ENCODE results near the gene RDH12.
A peak's percentile ranks its signal among the peaks of the same experiment; 100 is the strongest.

Gene RDH12

GRCh38 chr14:67721875-67722274 lies 20.2 kb downstream of the RDH12 start:
- no peak for TF ChIP-seq CTCF (conservative IDR thresholded peaks at IDR 0.05; ENCODE audit: low read depth, low read length)
- H3K4me3 ChIP-seq (ENCODE audit: low read length): no peak overlapping the region
- DNase-seq (ENCODE audit: low read depth): no peak

DNA sequence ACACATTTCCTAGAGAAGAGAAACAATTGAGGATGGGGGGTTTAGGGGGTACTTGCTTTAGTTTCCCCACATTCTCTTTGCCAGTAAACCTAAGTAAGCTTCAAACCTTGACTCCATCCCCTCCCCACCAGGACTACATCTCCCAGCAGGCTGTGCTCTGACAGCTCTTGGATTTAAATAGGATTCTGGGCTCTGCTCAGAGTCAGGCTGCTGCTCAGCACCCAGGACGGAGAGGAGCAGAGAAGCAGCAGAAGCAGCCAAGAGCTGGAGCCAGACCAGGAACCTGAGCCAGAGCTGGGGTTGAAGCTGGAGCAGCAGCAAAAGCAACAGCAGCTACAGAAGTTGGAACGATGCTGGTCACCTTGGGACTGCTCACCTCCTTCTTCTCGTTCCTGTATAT lies 20.6 kb downstream of the RDH12 start:
- no peak for TF ChIP-seq CTCF (conservative IDR thresholded peaks at IDR 0.05; ENCODE audit: low read depth, low read length)
- DNase-seq (ENCODE audit: low read depth): peak; percentile 7
- no peak overlapping the region for H3K4me3 ChIP-seq (ENCODE audit: low read length)

- TF ChIP-seq CTCF (conservative IDR thresholded peaks at IDR 0.05; ENCODE audit: low read depth, low read length): no peak
Measured at GRCh38 chr14:67725171-67725570, 23.5 kb downstream of the RDH12 start.

DNA sequence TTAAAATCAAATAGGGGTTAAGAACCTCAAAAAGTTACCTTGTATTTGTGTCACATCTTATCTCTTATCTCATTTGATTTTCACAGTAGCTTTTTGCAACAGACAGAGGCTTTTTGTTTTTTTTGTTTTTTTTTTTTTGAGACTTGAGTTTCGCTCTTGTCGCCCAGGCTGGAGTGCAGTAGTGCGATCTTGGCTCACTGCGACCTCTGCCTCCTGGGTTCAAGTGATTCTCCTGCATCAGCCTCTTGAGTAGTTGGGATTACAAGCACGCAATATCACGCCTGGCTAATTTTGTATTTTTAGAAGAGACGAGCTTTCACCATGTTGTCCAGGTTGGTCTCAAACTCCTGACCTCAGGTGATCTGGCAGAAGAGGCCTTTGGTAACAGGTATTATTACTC lies 25.7 kb downstream of the RDH12 start:
- no peak for DNase-seq (ENCODE audit: low read depth)
- no peak for TF ChIP-seq CTCF (conservative IDR thresholded peaks at IDR 0.05; ENCODE audit: low read depth, low read length)
- no peak overlapping the region for H3K4me3 ChIP-seq (ENCODE audit: low read length)

More at GRCh38 chr14:67725171-67725570, 23.5 kb downstream of the RDH12 start:
- H3K4me3 ChIP-seq (ENCODE audit: low read length): no peak overlapping the region
- DNase-seq (ENCODE audit: low read depth): no peak

DNA sequence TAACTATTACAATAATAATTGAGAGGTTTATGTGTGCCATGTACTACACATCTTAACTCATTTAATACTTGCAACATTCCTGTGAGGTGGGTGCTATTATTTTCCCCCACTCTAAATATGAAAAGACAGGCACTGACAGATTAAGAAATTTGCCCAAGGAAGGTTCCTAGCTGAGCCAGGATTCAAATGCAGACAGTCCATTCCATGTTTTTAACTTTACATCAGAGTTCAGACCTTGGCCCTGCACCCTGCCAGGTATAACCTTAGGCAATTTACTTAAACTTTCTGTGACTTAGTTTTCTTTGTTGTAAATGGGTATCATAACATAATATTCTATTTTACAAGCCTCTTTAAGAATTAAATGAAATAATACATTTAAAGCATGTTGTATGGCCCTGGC lies 26.6 kb downstream of the RDH12 start:
- TF ChIP-seq CTCF (conservative IDR thresholded peaks at IDR 0.05; ENCODE audit: low read depth, low read length): no peak
- H3K4me3 ChIP-seq (ENCODE audit: low read length): no peak overlapping the region
- DNase-seq (ENCODE audit: low read depth): no peak

GRCh38 chr14:67729072-67729885 lies 27.6 kb downstream of the RDH12 start:
- no peak for DNase-seq (ENCODE audit: low read depth)
- TF ChIP-seq CTCF (conservative IDR thresholded peaks at IDR 0.05; ENCODE audit: low read depth, low read length): no peak

GRCh38 chr14:67733616-67734015 lies 31.9 kb downstream of the RDH12 start:
- no peak for TF ChIP-seq CTCF (conservative IDR thresholded peaks at IDR 0.05; ENCODE audit: low read depth, low read length)

More at GRCh38 chr14:67729072-67729885, 27.6 kb downstream of the RDH12 start:
- H3K4me3 ChIP-seq (ENCODE audit: low read length): no peak overlapping the region

More at GRCh38 chr14:67733616-67734015, 31.9 kb downstream of the RDH12 start:
- no peak overlapping the region for H3K4me3 ChIP-seq (ENCODE audit: low read length)
- DNase-seq (ENCODE audit: low read depth): no peak
